HepG2 (cell line): ENCODE measurements around the gene METTL25. TPM values are rescaled to one million over a fixed set of nuclear protein-coding genes. Genes with fewer than 3 reads are reported as not detected.

ENCODE experiments used
- ATAC-seq: fragments of 200-7000 bp; cut with Tn5 transposase; 3 replicates; pipeline ENCODE4 v1.9.1; 2020; ENCODE audit warnings: mild to moderate bottlenecking, moderate library complexity
- BruUV-seq: library from RNA; stranded (reverse); fragments of 400-500 nt; replicated peaks from 2 replicates; lab custom pipeline; 2021; lab: Mats Ljungman, UMichigan
- CTCF ChIA-PET: fragments of 300-600 bp; formaldehyde crosslinking; extraction: SDS; loops from one replicate; lab custom pipeline; 2021; ENCODE audit warnings: low total read pairs, inconsistent platforms, low intra/inter-chr PET ratio; lab: Yijun Ruan, JAX
- POLR2A ChIA-PET: fragments of 350-600 bp; sonication (Branson Sonifier 250); formaldehyde crosslinking; loops from one replicate; lab custom pipeline; 2020; ENCODE audit warnings: antibody characterized with exemption, inconsistent platforms; lab: Yijun Ruan, JAX
- DNase-seq: peaks from one replicate; pipeline ENCODE4 v3.0.0-alpha.2; 2015; ENCODE audit warnings: low spot score
- FAIRE-seq: peaks from 3 replicates; lab custom pipeline; 2011; peaks lifted over from hg19 to GRCh38; lab: Jason Lieb, UNC
- H2AFZ ChIP-seq: one replicate; pipeline ENCODE4 v1.6.1; 2011; ENCODE audit warnings: low read length, inconsistent platforms
- H3K27ac ChIP-seq: fragments of 300-600 bp; 3 replicates; pipeline ENCODE4 v1.8.0; 2011; ENCODE audit warnings: mixed run types, mild to moderate bottlenecking, mixed read lengths, low read length, inconsistent platforms; ENCODE audit not compliant: insufficient read depth; ENCODE audit errors: extremely low read length
- H3K27me3 ChIP-seq, 2 experiments: fragments of 200-600 bp in 1 of 2; 2 replicates in 1 of 2; 3 replicates in 1 of 2; pipeline versions ENCODE4 v1.6.0 to v1.8.0; 2011; ENCODE audit warnings: low read length in 2 of 2, mild to moderate bottlenecking in 2 of 2, moderate library complexity in 2 of 2, inconsistent platforms in 1 of 2; ENCODE audit not compliant: insufficient read depth in 2 of 2, control insufficient read depth in 1 of 2
- H3K36me3 ChIP-seq, 2 experiments: fragments of 200-600 bp in 1 of 2; replicated peaks in 1 of 2; 2 replicates in 1 of 2; 3 replicates in 1 of 2; pipeline versions ENCODE4 v1.5.1 to v1.8.0; 2011; ENCODE audit warnings: low read length in 2 of 2, inconsistent platforms in 1 of 2; ENCODE audit not compliant: insufficient read depth in 2 of 2, control insufficient read depth in 1 of 2
- H3K4me1 ChIP-seq: 2 replicates; pipeline ENCODE4 v1.5.1; 2012; ENCODE audit warnings: low read length, inconsistent platforms; ENCODE audit not compliant: insufficient read depth
- H3K4me2 ChIP-seq: 2 replicates; pipeline ENCODE4 v1.6.0; 2011; ENCODE audit warnings: low read depth, low read length, inconsistent platforms
- H3K4me3 ChIP-seq, 3 experiments: fragments of 200-600 bp in 1 of 3; sonication (generic), shearing (Covaris generic) in 1 of 3; replicated peaks in 1 of 3; 2 replicates each; pipeline ENCODE4 v1.5.1; 2011 to 2016; ENCODE audit warnings: low read length in 3 of 3, inconsistent platforms in 2 of 3, low read depth in 2 of 3, mild to moderate bottlenecking in 2 of 3, control low read depth in 1 of 3, mixed read lengths in 1 of 3; ENCODE audit not compliant: insufficient read depth in 1 of 3
- H3K79me2 ChIP-seq: one replicate; pipeline ENCODE4 v1.6.1; 2011; ENCODE audit warnings: low read length, inconsistent platforms; ENCODE audit not compliant: insufficient read depth
- H3K9ac ChIP-seq: 2 replicates; pipeline ENCODE4 v1.6.0; 2011; ENCODE audit warnings: mild to moderate bottlenecking, low read depth, low read length, inconsistent platforms; ENCODE audit not compliant: insufficient read depth
- H3K9me3 ChIP-seq: 2 replicates; pipeline ENCODE4 v1.5.1; 2012; ENCODE audit warnings: mild to moderate bottlenecking, low read length
- H4K20me1 ChIP-seq: 2 replicates; pipeline ENCODE4 v1.6.0; 2011; ENCODE audit warnings: inconsistent platforms, mild to moderate bottlenecking, low read length, moderate library complexity; ENCODE audit not compliant: insufficient read depth
- AHR ChIP-seq: IDR thresholded peaks from 2 replicates; pipeline ENCODE4 v1.6.1; 2018; ENCODE audit warnings: missing genetic modification reagents, missing compliant biosample characterization
- MYNN ChIP-seq: sonication (generic); formaldehyde crosslinking; IDR thresholded peaks from 2 replicates; pipeline ENCODE4 v1.4.0; 2020; ENCODE audit warnings: mild to moderate bottlenecking, low read depth, missing genetic modification reagents
- PHF8 ChIP-seq: sonication (generic); formaldehyde crosslinking; IDR thresholded peaks from 2 replicates; pipeline ENCODE4 v1.5.0; 2020; ENCODE audit warnings: missing genetic modification reagents
- TFDP1 ChIP-seq: IDR thresholded peaks from 2 replicates; pipeline ENCODE4 v1.6.1; 2016; ENCODE audit warnings: missing compliant biosample characterization, missing genetic modification reagents, borderline replicate concordance
- ZFP36L2 ChIP-seq: sonication (generic); formaldehyde crosslinking; IDR thresholded peaks from 2 replicates; pipeline ENCODE4 v1.4.0; 2020; ENCODE audit warnings: missing genetic modification reagents
- ZNF598 ChIP-seq: sonication (generic); formaldehyde crosslinking; IDR thresholded peaks from 2 replicates; pipeline ENCODE4 v1.5.1; 2020; ENCODE audit warnings: mild to moderate bottlenecking, missing genetic modification reagents, borderline replicate concordance
- ZNF703 ChIP-seq: sonication (generic); formaldehyde crosslinking; IDR thresholded peaks from 2 replicates; pipeline ENCODE4 v1.5.1; 2020; ENCODE audit warnings: missing genetic modification reagents, mild to moderate bottlenecking, moderate library complexity, borderline replicate concordance
- WGBS: methylation state at CpG from one replicate; pipeline ENCODE4 v1.1.6; 2017; ENCODE audit warnings: low lambda C conversion rate; 5-methylcytosine and 5-hydroxymethylcytosine counted together
- in situ Hi-C: cut with HindIII; loops from 2 replicates; pipeline ENCODE4 v1.10.0; 2017; ENCODE audit warnings: low pct_unique_long_range_greater_than_20kb; ENCODE audit not compliant: extremely low pct_ligation_motif_present
- intact Hi-C: fragments of 100-400 bp; cut with micrococcal nuclease; formaldehyde crosslinking; loops from one replicate; pipeline ENCODE4 v1.10.0; 2022; ENCODE audit not compliant: unreplicated experiment
- polyA plus RNA-seq, 8 experiments: library from polyadenylated mRNA; depleted of rRNA in 3 of 8; stranded (reverse) in 7 of 8; unstranded in 1 of 8; fragments of >200 nt; fragmentation: Illumina TruSeq in 4 of 8; extraction: Trizol in 4 of 8; gene quantifications; 2 replicates each; pipeline versions ENCODE4 v1.2.1 to v1.2.3, GENCODE V29; 2011 to 2016; ENCODE audit warnings: low read depth in 4 of 8, missing spikeins in 1 of 8, mixed read lengths in 1 of 8; ENCODE audit not compliant: insufficient read depth in 1 of 8
- total RNA-seq, 5 experiments: library from RNA; depleted of rRNA; stranded (reverse); fragments of >200 nt; fragmentation: Illumina TruSeq; extraction: Trizol; gene quantifications; 2 replicates each; pipeline ENCODE4 v1.2.3, GENCODE V29; 2016; ENCODE audit warnings: low read depth in 1 of 5

METTL25 gene
- total and polyA plus RNA-seq, 2 of the 13 experiments (the other 11 are each of a cell fraction or from before 2014, with no cell fraction given) = 2.2 to 7.8 TPM

- no peak for TF ChIP-seq MYNN (CRISPR knock-in tag)
- TF ChIP-seq AHR (CRISPR knock-in tag) = no peak
These were observed 112.7 kb downstream of the METTL25 start (continued) for GRCh38 chr12:82470906-82471512.

GRCh38 chr12:82473111-82473754 is 114.9 kb downstream of the METTL25 start:
- H2AFZ ChIP-seq = no peak overlapping the region
- H3K4me3 ChIP-seq = no peak overlapping the region
- no peaks in the 10 kb centered on the region for H3K9me3 ChIP-seq
- in situ Hi-C loops = no loop called here
- DNase-seq (no peak), ATAC-seq (no peak), FAIRE-seq (no peak)
- no peaks in the 10 kb centered on the region for H4K20me1 ChIP-seq
- BruUV-seq = no TSS peak
- no peaks in the 10 kb centered on the region for H3K36me3 ChIP-seq
- WGBS = 85% methylated on average over 3 of the region's 8 CpGs
- no peaks in the 10 kb centered on the region for H3K4me1 ChIP-seq
- H3K9ac ChIP-seq = no peak overlapping the region
- intact Hi-C loops = no loop called here
- no peaks in the 10 kb centered on the region for H3K27me3 ChIP-seq
- H3K27ac ChIP-seq = no peak overlapping the region
- TF ChIP-seq ZFP36L2 (CRISPR knock-in tag) = no peak
- no peak for TF ChIP-seq ZNF703 (CRISPR knock-in tag)
- TF ChIP-seq TFDP1 (CRISPR knock-in tag) = no peak
- TF ChIP-seq PHF8 = no peak
- TF ChIP-seq ZNF598 (CRISPR knock-in tag) = no peak
- no peaks in the 10 kb centered on the region for H3K79me2 ChIP-seq
- POLR2A ChIA-PET = no interaction called here
- no peak overlapping the region for H3K4me2 ChIP-seq
- CTCF ChIA-PET = no interaction called here
